ENCODE data around the gene SPATA32. TPM values are rescaled to one million over a fixed set of nuclear protein-coding genes. Genes with fewer than 3 reads are reported as not detected.

Gene SPATA32
- total RNA-seq, 5 donors from 2014 or later (not counting 1 experiment from before 2014, with no cell fraction given) = 0.37 to 0.55 (median 0.42) TPM; not detected in 1

DNA sequence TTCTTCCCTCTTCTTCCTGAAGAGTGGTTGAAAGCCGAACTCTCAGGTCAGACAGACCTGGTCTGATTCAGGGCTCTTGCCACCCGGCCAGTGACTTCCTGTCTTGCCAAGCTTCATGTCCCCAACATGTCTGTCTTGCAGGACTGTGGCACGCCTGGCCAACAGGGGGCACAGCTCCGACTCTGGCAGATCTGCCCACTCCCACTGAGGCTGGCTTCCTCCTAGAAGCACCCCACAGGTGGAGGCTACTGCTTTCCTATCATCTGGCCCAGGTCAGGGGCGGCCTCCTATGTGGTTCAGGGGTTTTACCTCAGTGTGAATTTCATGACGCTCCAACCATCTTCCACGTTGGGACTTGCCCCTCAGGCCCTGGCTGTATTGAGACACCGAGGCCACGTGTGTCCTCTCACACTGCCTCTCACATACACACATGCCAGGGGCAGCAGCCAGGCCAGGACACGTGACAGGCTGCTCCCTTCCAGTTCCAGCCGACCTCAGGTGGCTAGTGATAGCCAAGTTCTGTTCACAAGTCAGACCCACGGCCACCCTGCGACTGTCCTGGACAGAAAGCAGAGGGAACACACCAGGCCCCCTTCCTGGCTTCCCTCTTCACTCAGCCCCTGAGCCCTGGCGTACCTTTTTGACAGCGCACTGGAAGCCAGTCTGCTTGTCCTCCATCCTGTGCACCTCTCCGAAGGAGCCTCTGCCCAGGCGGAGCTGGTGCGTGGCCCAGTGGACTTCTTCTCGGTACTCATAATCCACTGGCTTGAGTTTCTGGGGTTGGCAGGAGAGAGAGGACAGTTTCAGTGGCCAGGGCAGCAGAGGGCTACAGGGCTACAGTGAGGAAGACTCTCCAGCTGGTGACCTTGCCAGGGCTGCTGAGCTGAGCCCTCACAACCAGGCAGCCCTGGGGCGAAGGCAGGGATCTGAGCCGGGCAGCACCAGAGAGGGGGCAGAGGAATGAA is 22.6 kb upstream of the SPATA32 start:
- peak in 20 of 35 experiments; percentile 20 to 50 (median 26) for DNase-seq
- peaks cover 0 to 4% (median 2%) of the 10 kb centered on the region in 3 donors for H3K4me1 Mint-ChIP-seq
- H3K9me3 ChIP-seq = no peaks in the 10 kb centered on the region
- H3K4me1 ChIP-seq (ENCODE audit: control insufficient read depth in 1 of 2, extremely low read depth in 1 of 2, insufficient read depth in 2 of 2, low read length in 2 of 2) = peaks cover 0 to 10% of the 10 kb centered on the region in 2 experiments
- WGBS (ENCODE audit: insufficient coverage) = 87% methylated on average over 18 of the region's 21 CpGs
- H3K36me3 ChIP-seq (ENCODE audit: control insufficient read depth in 2 of 2, extremely low read depth in 1 of 2, insufficient read depth in 1 of 2, low read length in 1 of 2) = peaks cover 2 to 82% of the 10 kb centered on the region in 2 donors
- peak; percentile 51 to 67 (median 59) for ATAC-seq (replicated peaks in 1 of 4)
- ChIA-PET CTCF (interaction anchor here (0.6 to 1.0 kb wide), 2 partner anchors 18 to 99 kb away, joined by 3 to 5 read pairs; no protein-coding TSS in a partner anchor), POLR2A (no interaction called here)
- peaks cover 33% of the 10 kb centered on the region for H3K36me3 Mint-ChIP-seq
- H3K4me3 Mint-ChIP-seq = no peak overlapping the region
- H3K27ac Mint-ChIP-seq = peak overlapping the region; percentile 65 to 66
- H3K4me3 ChIP-seq (ENCODE audit: control insufficient read depth in 1 of 2, extremely low read depth in 1 of 2, low read length in 1 of 2) = no peak overlapping the region
- H3K27ac ChIP-seq (ENCODE audit: low read length) = no peak overlapping the region
- no peaks in the 10 kb centered on the region for H3K9me3 Mint-ChIP-seq
- no peaks in the 10 kb centered on the region for H3K27me3 Mint-ChIP-seq
- H3K27me3 ChIP-seq (replicated peaks in 1 of 2; ENCODE audit: control insufficient read depth in 2 of 2, extremely low read depth in 1 of 2, insufficient read depth in 2 of 2, low read length in 1 of 2) = no peaks in the 10 kb centered on the region

DNA sequence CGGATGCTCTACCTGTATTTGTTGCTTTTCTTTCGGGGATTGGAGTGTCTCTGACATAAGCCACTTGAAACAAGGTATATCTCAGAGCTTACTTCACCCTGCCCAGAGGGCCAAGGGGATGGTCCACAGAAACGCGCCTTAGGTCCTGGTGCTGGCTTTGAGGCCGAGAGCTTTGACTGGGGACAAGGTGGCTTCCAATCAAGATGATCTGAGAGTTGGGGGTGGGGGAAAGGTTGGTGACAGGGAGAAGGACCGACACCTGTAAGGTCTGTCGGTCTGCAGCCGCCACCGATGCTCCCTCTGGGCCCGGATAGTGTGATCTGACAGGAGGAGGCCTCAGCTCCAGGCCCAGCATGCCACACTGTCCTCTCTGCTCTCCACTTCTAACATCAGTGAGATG is 21.8 kb upstream of the SPATA32 start:
- Mint-ChIP-seq H3K9me3 (no peaks in the 10 kb centered on the region), H3K27ac (peak overlapping the region; percentile 65 to 66), H3K36me3 (peaks cover 32% of the 10 kb centered on the region), H3K27me3 (no peaks in the 10 kb centered on the region), H3K4me1 (peaks cover 0 to 4% (median 2%) of the 10 kb centered on the region in 3 donors), H3K4me3 (no peak overlapping the region)
- Histone ChIP-seq H3K9me3 (no peaks in the 10 kb centered on the region), H3K27ac (ENCODE audit: low read length) (no peak overlapping the region), H3K4me3 (ENCODE audit: control insufficient read depth in 1 of 2, extremely low read depth in 1 of 2, low read length in 1 of 2) (no peak overlapping the region), H3K4me1 (ENCODE audit: control insufficient read depth in 1 of 2, extremely low read depth in 1 of 2, insufficient read depth in 2 of 2, low read length in 2 of 2) (peaks cover 0 to 10% of the 10 kb centered on the region in 2 experiments), H3K27me3 (replicated peaks in 1 of 2; ENCODE audit: control insufficient read depth in 2 of 2, extremely low read depth in 1 of 2, insufficient read depth in 2 of 2, low read length in 1 of 2) (no peaks in the 10 kb centered on the region), H3K36me3 (ENCODE audit: control insufficient read depth in 2 of 2, extremely low read depth in 1 of 2, insufficient read depth in 1 of 2, low read length in 1 of 2) (peaks cover 2 to 74% of the 10 kb centered on the region in 2 donors)
- ChIA-PET CTCF (interaction anchor here in 1 of 2 donors (0.6 kb wide), 1 partner anchor 100 kb away, joined by 5 read pairs; no protein-coding TSS in a partner anchor), POLR2A (interaction anchor here in 1 of 2 donors (0.6 kb wide), 1 partner anchor 109 kb away, joined by 4 read pairs; no protein-coding TSS in a partner anchor)
- DNase-seq (no peak), ATAC-seq (replicated peaks in 1 of 4) (no peak)
- WGBS (ENCODE audit: insufficient coverage) = 93% methylated on average over 5 of the region's 10 CpGs

DNA sequence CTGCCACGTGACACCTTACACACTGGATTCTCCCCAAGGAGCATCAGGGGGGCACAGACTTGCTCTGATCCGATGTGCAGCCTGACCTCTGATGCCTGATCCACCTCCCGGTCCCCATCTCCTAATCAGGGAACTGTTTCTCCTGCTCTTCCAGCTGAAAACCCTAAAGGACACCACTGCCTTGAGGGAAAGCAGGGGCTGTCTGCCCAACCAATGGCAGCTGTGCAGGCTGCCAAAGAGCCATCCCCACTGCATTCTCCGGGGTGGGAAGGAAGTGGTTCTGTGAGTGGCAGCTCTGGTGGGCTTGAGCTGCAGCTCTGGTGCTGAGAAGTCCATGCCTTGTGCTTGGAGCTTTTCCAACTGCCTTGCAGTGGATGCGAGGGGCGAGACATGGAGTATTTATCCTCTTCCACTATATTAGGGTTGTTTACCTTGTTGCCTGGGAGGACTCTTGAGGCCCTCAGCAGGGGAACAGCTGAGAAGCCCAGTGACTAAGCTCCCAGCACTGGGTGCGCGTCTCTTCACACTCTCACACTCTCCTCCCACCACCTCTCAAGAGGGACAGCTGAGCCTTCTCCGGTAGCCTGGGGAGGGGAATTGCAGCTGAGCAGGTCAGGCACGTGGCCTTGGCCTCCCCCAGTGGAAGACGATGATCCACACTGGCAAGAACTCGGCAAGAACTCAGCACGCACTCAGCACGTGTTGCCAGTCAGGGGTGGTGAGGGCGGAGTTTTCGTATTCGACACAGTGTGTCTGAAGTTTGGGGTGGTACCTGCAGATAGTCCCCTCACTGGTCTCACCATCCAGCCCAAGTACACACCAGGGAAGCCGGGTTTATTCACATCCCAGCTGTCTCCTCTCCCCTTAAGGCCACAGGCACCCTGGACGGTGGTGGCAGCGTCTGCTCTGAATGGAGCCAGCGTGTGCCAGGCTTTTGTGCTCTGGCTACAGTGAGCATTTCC is 21.1 kb upstream of the SPATA32 start:
- Histone ChIP-seq H3K4me3 (ENCODE audit: control insufficient read depth in 1 of 2, extremely low read depth in 1 of 2, low read length in 1 of 2) (no peak overlapping the region), H3K27me3 (replicated peaks in 1 of 2; ENCODE audit: control insufficient read depth in 2 of 2, extremely low read depth in 1 of 2, insufficient read depth in 2 of 2, low read length in 1 of 2) (no peaks in the 10 kb centered on the region), H3K4me1 (ENCODE audit: control insufficient read depth in 1 of 2, extremely low read depth in 1 of 2, insufficient read depth in 2 of 2, low read length in 2 of 2) (peaks cover 0 to 10% of the 10 kb centered on the region in 2 experiments), H3K9me3 (no peaks in the 10 kb centered on the region), H3K27ac (ENCODE audit: low read length) (no peak overlapping the region), H3K36me3 (ENCODE audit: control insufficient read depth in 2 of 2, extremely low read depth in 1 of 2, insufficient read depth in 1 of 2, low read length in 1 of 2) (peaks cover 2 to 69% of the 10 kb centered on the region in 2 donors)
- Mint-ChIP-seq H3K27me3 (no peaks in the 10 kb centered on the region), H3K36me3 (peaks cover 30% of the 10 kb centered on the region), H3K4me3 (no peak overlapping the region), H3K9me3 (no peaks in the 10 kb centered on the region), H3K4me1 (peaks cover under 1 to 5% (median 4%) of the 10 kb centered on the region in 3 donors), H3K27ac (peak overlapping the region; percentile 48 to 52)
- ChIA-PET CTCF (interaction anchor here (0.5 to 1.2 kb wide), 4 partner anchors 29 to 124 kb away, joined by 3 to 4 read pairs (median 4); partner anchors contain the start of gene MAP3K14 (in 1 of the 2)), POLR2A (interaction anchor here in 1 of 2 donors (0.6 kb wide), 2 partner anchors 35 to 110 kb away, joined by 4 to 5 read pairs; no protein-coding TSS in a partner anchor)
- DNase-seq (no peak), ATAC-seq (replicated peaks in 1 of 4) (peak in 1 of 4 experiments; percentile 22)
- WGBS (ENCODE audit: insufficient coverage) = 69% methylated on average over 8 of the region's 21 CpGs

DNA sequence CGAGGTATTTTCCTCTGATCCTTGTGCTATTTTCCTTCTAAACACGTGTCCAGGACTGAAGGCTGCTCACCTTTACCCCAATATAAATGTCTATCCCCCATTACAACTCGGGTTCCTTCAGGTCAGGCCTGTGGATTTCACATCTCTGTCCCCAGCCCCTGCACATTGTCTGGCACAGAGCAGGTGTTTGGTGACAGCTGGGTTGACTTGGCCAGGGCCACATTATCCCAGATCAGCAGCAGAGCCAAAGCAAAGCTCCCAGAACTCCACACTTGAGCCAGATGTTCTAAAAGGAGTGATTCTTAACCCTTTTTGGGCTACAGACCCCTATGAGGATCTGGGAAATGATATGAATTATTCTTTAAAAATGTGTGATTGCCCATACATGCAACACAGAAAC is 18.0 kb upstream of the SPATA32 start:
- 100% methylated on average over 1 of the region's 3 CpGs for WGBS (ENCODE audit: insufficient coverage)
- ChIA-PET CTCF (no interaction called here), POLR2A (no interaction called here)
- DNase-seq = no peak
- Histone ChIP-seq H3K27ac (ENCODE audit: low read length) (no peak overlapping the region), H3K36me3 (ENCODE audit: control insufficient read depth in 2 of 2, extremely low read depth in 1 of 2, insufficient read depth in 1 of 2, low read length in 1 of 2) (peaks cover 0 to 47% of the 10 kb centered on the region in 2 donors), H3K27me3 (replicated peaks in 1 of 2; ENCODE audit: control insufficient read depth in 2 of 2, extremely low read depth in 1 of 2, insufficient read depth in 2 of 2, low read length in 1 of 2) (no peaks in the 10 kb centered on the region), H3K4me1 (ENCODE audit: control insufficient read depth in 1 of 2, extremely low read depth in 1 of 2, insufficient read depth in 2 of 2, low read length in 2 of 2) (peaks cover 0 to 15% of the 10 kb centered on the region in 2 experiments), H3K4me3 (ENCODE audit: control insufficient read depth in 1 of 2, extremely low read depth in 1 of 2, low read length in 1 of 2) (no peak overlapping the region), H3K9me3 (no peaks in the 10 kb centered on the region)
- no peaks in the 10 kb centered on the region for H3K27me3 Mint-ChIP-seq
- peaks cover 20% of the 10 kb centered on the region for H3K36me3 Mint-ChIP-seq
- H3K9me3 Mint-ChIP-seq = no peaks in the 10 kb centered on the region
- no peak for ATAC-seq (replicated peaks in 1 of 4)
- H3K4me3 Mint-ChIP-seq = no peak overlapping the region
- peaks cover 9 to 13% (median 11%) of the 10 kb centered on the region in 3 donors for H3K4me1 Mint-ChIP-seq
- peak overlapping the region in 1 of 2 donors; percentile 44 for H3K27ac Mint-ChIP-seq

DNA sequence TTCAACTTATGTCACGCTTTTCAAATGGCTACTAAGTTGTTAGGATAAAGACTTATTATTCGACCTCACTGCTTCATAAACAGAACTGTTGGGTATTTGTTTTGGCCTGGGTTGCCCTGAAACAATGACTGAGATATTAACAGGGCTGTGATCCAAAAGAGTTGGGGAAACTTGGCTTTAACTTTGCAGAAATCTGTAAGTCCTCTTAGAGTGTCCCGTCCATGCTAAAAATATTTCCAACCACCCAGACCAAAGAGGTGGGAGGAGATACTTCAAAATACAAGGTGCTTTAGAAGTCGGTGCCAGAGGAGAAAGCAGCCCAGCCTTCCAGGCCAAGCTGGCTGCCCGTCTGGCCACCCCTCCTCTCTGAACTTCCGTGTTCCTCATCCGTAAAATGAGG is 16.1 kb upstream of the SPATA32 start:
- DNase-seq (no peak), ATAC-seq (replicated peaks in 1 of 4) (no peak)
- Mint-ChIP-seq H3K4me1 (peaks cover 9 to 12% (median 11%) of the 10 kb centered on the region in 3 donors), H3K27me3 (no peaks in the 10 kb centered on the region), H3K4me3 (no peak overlapping the region), H3K36me3 (peaks cover 19% of the 10 kb centered on the region), H3K9me3 (no peaks in the 10 kb centered on the region), H3K27ac (no peak overlapping the region)
- ChIA-PET POLR2A (interaction anchor here in 1 of 2 donors (0.6 kb wide), 1 partner anchor 19 kb away, joined by 3 read pairs; no protein-coding TSS in a partner anchor), CTCF (interaction anchor here (0.5 to 5.2 kb wide), 11 partner anchors 18 to 109 kb away, joined by 3 to 57 read pairs (median 8); partner anchors contain the start of gene MAP3K14 (in 1 of the 2))
- Histone ChIP-seq H3K9me3 (no peaks in the 10 kb centered on the region), H3K4me3 (ENCODE audit: control insufficient read depth in 1 of 2, extremely low read depth in 1 of 2, low read length in 1 of 2) (no peak overlapping the region), H3K27me3 (replicated peaks in 1 of 2; ENCODE audit: control insufficient read depth in 2 of 2, extremely low read depth in 1 of 2, insufficient read depth in 2 of 2, low read length in 1 of 2) (no peaks in the 10 kb centered on the region), H3K36me3 (ENCODE audit: control insufficient read depth in 2 of 2, extremely low read depth in 1 of 2, insufficient read depth in 1 of 2, low read length in 1 of 2) (peaks cover 10 to 41% of the 10 kb centered on the region in 2 donors), H3K27ac (ENCODE audit: low read length) (no peak overlapping the region), H3K4me1 (ENCODE audit: control insufficient read depth in 1 of 2, extremely low read depth in 1 of 2, insufficient read depth in 2 of 2, low read length in 2 of 2) (peaks cover 0 to 10% of the 10 kb centered on the region in 2 experiments)
- WGBS (ENCODE audit: insufficient coverage) = 87% methylated on average over 3 of the region's 7 CpGs

All from T-cell (primary cell).